ENCODE measurements around the gene MXD4. TPM values are rescaled to one million over a fixed set of nuclear protein-coding genes. Genes with fewer than 3 reads are reported as not detected.

MXD4 gene
- polyA plus RNA-seq, 1 donor (not counting 4 experiments of a cell fraction or from before 2014, with no cell fraction given) = 26.0 TPM

GRCh38 chr4:2300431-2301224 lies 38.7 kb upstream of the MXD4 start:
- FAIRE-seq = no peak
- Histone ChIP-seq H3K27me3 (ENCODE audit: control insufficient read depth, extremely low read depth, insufficient read depth, low read length) (peaks cover 9% of the 10 kb centered on the region), H3K4me3 (ENCODE audit: control insufficient read depth in 2 of 3, extremely low read depth in 1 of 3, insufficient read depth in 2 of 3, low read depth in 1 of 3, low read length in 3 of 3) (no peak overlapping the region), H3K36me3 (ENCODE audit: control insufficient read depth in 2 of 2, extremely low read depth in 1 of 2, insufficient read depth in 2 of 2, low read length in 2 of 2) (no peaks in the 10 kb centered on the region), H3K27ac (ENCODE audit: control insufficient read depth, insufficient read depth, low read length) (no peak overlapping the region), H3K4me1 (ENCODE audit: control insufficient read depth, extremely low read depth, insufficient read depth, low read length) (no peaks in the 10 kb centered on the region), H3K4me2 (ENCODE audit: control insufficient read depth, extremely low read depth, insufficient read depth, low read depth, low read length) (no peak overlapping the region), H4K20me1 (ENCODE audit: control insufficient read depth, extremely low read depth, insufficient read depth, low read length) (no peaks in the 10 kb centered on the region), H3K9me1 (ENCODE audit: control insufficient read depth, extremely low read depth, insufficient read depth, low read length) (no peaks in the 10 kb centered on the region), H3K79me2 (ENCODE audit: control insufficient read depth, insufficient read depth, low read length) (no peaks in the 10 kb centered on the region), H3K9ac (ENCODE audit: control insufficient read depth, extremely low read depth, insufficient read depth, low read length) (no peak overlapping the region), H2AFZ (ENCODE audit: control insufficient read depth, low read length) (no peak overlapping the region), H3K9me3 (ENCODE audit: control insufficient read depth, low read depth, low read length) (no peaks in the 10 kb centered on the region)
- TF ChIP-seq, protein P1, sequence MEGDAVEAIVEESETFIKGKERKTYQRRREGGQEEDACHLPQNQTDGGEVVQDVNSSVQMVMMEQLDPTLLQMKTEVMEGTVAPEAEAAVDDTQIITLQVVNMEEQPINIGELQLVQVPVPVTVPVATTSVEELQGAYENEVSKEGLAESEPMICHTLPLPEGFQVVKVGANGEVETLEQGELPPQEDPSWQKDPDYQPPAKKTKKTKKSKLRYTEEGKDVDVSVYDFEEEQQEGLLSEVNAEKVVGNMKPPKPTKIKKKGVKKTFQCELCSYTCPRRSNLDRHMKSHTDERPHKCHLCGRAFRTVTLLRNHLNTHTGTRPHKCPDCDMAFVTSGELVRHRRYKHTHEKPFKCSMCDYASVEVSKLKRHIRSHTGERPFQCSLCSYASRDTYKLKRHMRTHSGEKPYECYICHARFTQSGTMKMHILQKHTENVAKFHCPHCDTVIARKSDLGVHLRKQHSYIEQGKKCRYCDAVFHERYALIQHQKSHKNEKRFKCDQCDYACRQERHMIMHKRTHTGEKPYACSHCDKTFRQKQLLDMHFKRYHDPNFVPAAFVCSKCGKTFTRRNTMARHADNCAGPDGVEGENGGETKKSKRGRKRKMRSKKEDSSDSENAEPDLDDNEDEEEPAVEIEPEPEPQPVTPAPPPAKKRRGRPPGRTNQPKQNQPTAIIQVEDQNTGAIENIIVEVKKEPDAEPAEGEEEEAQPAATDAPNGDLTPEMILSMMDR (optimal IDR thresholded peaks at IDR 0.05 in 1 of 3, IDR thresholded peaks at IDR 0.05 in 1 of 3, conservative IDR thresholded peaks at IDR 0.05 in 1 of 3; ENCODE audit: extremely low read depth in 1 of 3, insufficient read depth in 2 of 3, low read length in 3 of 3) = no peak
- no peak for TF ChIP-seq EZH2 (IDR thresholded peaks at IDR 0.05; ENCODE audit: low read length)
- dilution Hi-C loops (cut with MboI; ENCODE audit: extremely low pct_ligation_motif_present, low sequenced_read_pairs) = no loop called here
- DNase-seq (ENCODE audit: low read depth, low spot score) = no peak

GRCh38 chr4:2299794-2300193 lies 37.9 kb upstream of the MXD4 start:
- Histone ChIP-seq H3K4me1 (ENCODE audit: control insufficient read depth, extremely low read depth, insufficient read depth, low read length) (no peaks in the 10 kb centered on the region), H4K20me1 (ENCODE audit: control insufficient read depth, extremely low read depth, insufficient read depth, low read length) (no peaks in the 10 kb centered on the region), H2AFZ (ENCODE audit: control insufficient read depth, low read length) (no peak overlapping the region), H3K27me3 (ENCODE audit: control insufficient read depth, extremely low read depth, insufficient read depth, low read length) (peaks cover 9% of the 10 kb centered on the region), H3K4me2 (ENCODE audit: control insufficient read depth, extremely low read depth, insufficient read depth, low read depth, low read length) (no peak overlapping the region), H3K36me3 (ENCODE audit: control insufficient read depth in 2 of 2, extremely low read depth in 1 of 2, insufficient read depth in 2 of 2, low read length in 2 of 2) (no peaks in the 10 kb centered on the region), H3K4me3 (ENCODE audit: control insufficient read depth in 2 of 3, extremely low read depth in 1 of 3, insufficient read depth in 2 of 3, low read depth in 1 of 3, low read length in 3 of 3) (no peak overlapping the region), H3K79me2 (ENCODE audit: control insufficient read depth, insufficient read depth, low read length) (no peaks in the 10 kb centered on the region), H3K9me3 (ENCODE audit: control insufficient read depth, low read depth, low read length) (no peaks in the 10 kb centered on the region), H3K9ac (ENCODE audit: control insufficient read depth, extremely low read depth, insufficient read depth, low read length) (no peak overlapping the region), H3K27ac (ENCODE audit: control insufficient read depth, insufficient read depth, low read length) (no peak overlapping the region), H3K9me1 (ENCODE audit: control insufficient read depth, extremely low read depth, insufficient read depth, low read length) (no peaks in the 10 kb centered on the region)
- no peak for DNase-seq (ENCODE audit: low read depth, low spot score)
- dilution Hi-C loops (cut with MboI; ENCODE audit: extremely low pct_ligation_motif_present, low sequenced_read_pairs) = no loop called here
- TF ChIP-seq EZH2 (IDR thresholded peaks at IDR 0.05; ENCODE audit: low read length) = no peak
- TF ChIP-seq, protein P1 (optimal IDR thresholded peaks at IDR 0.05 in 1 of 3, IDR thresholded peaks at IDR 0.05 in 1 of 3, conservative IDR thresholded peaks at IDR 0.05 in 1 of 3; ENCODE audit: extremely low read depth in 1 of 3, insufficient read depth in 2 of 3, low read length in 3 of 3) = no peak
- FAIRE-seq = no peak

Measured in keratinocyte (primary cell).